Measurements from ENCODE around the gene CRB2.

CRB2 gene

GRCh38 chr9:123411191-123411590, 55.2 kb downstream of the CRB2 start:
- H3K4me3 ChIP-seq (ENCODE audit: extremely low read depth, insufficient read depth, low read length, poor library complexity, severe bottlenecking): no peak overlapping the region
- WGBS, 2 experiments (ENCODE audit: insufficient coverage in 2 of 2): 90 to 97% methylated on average over 10 of the region's 10 CpGs
- H3K36me3 ChIP-seq (ENCODE audit: control insufficient read depth, insufficient read depth, low read length): no peaks in the 10 kb centered on the region
- peaks cover 7% of the 10 kb centered on the region for H3K4me1 ChIP-seq (ENCODE audit: control insufficient read depth, insufficient read depth, low read length, poor library complexity, severe bottlenecking)
- H3K9me3 ChIP-seq (ENCODE audit: control insufficient read depth, low read length): no peaks in the 10 kb centered on the region
- H3K27ac ChIP-seq (ENCODE audit: low read depth, low read length, severe bottlenecking): no peak overlapping the region

DNA sequence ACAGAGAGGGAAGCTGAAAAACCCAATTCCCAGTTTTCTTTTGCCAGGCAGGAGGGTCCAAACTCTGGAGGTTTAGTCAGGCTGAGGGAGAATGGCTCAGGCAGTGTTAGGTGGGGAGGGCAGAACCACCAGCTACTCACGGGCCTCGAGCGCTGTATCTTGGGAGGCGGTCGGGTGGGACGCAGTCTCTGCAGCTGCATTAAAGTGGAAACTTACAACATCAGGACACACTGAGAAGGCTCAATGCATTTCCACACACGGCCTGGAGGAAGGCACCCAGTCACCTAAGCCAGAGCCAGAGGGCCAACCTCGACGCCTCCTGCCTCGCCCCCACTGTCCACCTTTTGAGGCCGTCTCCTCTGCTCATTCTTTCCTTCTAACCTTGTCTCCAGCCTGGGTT, 55.6 kb downstream of the CRB2 start:
- Histone ChIP-seq H3K9me3 (ENCODE audit: control insufficient read depth, low read length) (no peaks in the 10 kb centered on the region), H3K27ac (ENCODE audit: low read depth, low read length, severe bottlenecking) (no peak overlapping the region), H3K4me3 (ENCODE audit: extremely low read depth, insufficient read depth, low read length, poor library complexity, severe bottlenecking) (no peak overlapping the region), H3K4me1 (ENCODE audit: control insufficient read depth, insufficient read depth, low read length, poor library complexity, severe bottlenecking) (peaks cover 3% of the 10 kb centered on the region), H3K36me3 (ENCODE audit: control insufficient read depth, insufficient read depth, low read length) (no peaks in the 10 kb centered on the region)
- 95 to 98% methylated on average over 6 to 11 of the region's 11 CpGs for WGBS, 2 experiments (ENCODE audit: insufficient coverage in 2 of 2)

DNA sequence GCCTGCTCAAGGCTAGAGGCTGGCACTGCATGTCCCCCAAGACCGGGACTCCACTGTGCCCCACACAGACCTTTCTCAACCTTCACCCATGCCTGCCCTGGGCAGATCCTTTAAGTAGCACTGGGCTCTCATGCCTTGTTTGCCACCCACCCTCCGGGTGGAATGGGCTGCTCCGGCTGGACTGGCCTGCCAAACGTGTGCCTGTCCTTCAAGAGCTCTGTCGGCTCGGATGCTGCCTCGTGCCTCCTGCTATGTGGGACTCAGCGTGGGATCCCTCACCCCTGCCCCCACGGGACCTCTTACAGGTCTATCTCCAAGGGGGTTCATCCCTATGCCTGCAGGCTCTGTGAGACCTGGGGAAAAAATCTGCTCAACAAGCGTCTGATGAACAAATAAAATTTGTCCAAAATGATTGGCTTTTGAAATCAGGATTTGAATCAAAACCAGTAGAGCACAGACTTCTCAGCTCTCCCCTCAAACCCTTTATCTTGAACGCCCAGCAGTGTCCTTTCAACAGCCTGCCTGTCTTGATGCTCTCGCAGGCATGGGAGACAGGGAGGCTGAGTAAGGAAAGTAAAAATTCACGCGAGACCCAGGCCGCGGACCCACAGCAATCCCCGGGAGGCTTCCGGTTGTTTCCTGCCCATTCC, 56.3 kb downstream of the CRB2 start:
- Histone ChIP-seq H3K36me3 (ENCODE audit: control insufficient read depth, insufficient read depth, low read length) (no peaks in the 10 kb centered on the region), H3K4me3 (ENCODE audit: extremely low read depth, insufficient read depth, low read length, poor library complexity, severe bottlenecking) (no peak overlapping the region), H3K27ac (ENCODE audit: low read depth, low read length, severe bottlenecking) (no peak overlapping the region), H3K9me3 (ENCODE audit: control insufficient read depth, low read length) (no peaks in the 10 kb centered on the region), H3K4me1 (ENCODE audit: control insufficient read depth, insufficient read depth, low read length, poor library complexity, severe bottlenecking) (no peaks in the 10 kb centered on the region)
- WGBS, 2 experiments (ENCODE audit: insufficient coverage in 2 of 2): 93 to 95% methylated on average over 15 to 16 of the region's 18 CpGs

- Histone ChIP-seq H3K36me3 (ENCODE audit: control insufficient read depth, insufficient read depth, low read length) (no peaks in the 10 kb centered on the region), H3K9me3 (ENCODE audit: control insufficient read depth, low read length) (no peaks in the 10 kb centered on the region), H3K4me3 (ENCODE audit: extremely low read depth, insufficient read depth, low read length, poor library complexity, severe bottlenecking) (no peak overlapping the region), H3K4me1 (ENCODE audit: control insufficient read depth, insufficient read depth, low read length, poor library complexity, severe bottlenecking) (no peaks in the 10 kb centered on the region), H3K27ac (ENCODE audit: low read depth, low read length, severe bottlenecking) (no peak overlapping the region)
- WGBS, 2 experiments (ENCODE audit: insufficient coverage in 2 of 2): 90 to 95% methylated on average over 6 to 7 of the region's 7 CpGs
Measured at GRCh38 chr9:123414204-123414603, 58.2 kb downstream of the CRB2 start.

DNA sequence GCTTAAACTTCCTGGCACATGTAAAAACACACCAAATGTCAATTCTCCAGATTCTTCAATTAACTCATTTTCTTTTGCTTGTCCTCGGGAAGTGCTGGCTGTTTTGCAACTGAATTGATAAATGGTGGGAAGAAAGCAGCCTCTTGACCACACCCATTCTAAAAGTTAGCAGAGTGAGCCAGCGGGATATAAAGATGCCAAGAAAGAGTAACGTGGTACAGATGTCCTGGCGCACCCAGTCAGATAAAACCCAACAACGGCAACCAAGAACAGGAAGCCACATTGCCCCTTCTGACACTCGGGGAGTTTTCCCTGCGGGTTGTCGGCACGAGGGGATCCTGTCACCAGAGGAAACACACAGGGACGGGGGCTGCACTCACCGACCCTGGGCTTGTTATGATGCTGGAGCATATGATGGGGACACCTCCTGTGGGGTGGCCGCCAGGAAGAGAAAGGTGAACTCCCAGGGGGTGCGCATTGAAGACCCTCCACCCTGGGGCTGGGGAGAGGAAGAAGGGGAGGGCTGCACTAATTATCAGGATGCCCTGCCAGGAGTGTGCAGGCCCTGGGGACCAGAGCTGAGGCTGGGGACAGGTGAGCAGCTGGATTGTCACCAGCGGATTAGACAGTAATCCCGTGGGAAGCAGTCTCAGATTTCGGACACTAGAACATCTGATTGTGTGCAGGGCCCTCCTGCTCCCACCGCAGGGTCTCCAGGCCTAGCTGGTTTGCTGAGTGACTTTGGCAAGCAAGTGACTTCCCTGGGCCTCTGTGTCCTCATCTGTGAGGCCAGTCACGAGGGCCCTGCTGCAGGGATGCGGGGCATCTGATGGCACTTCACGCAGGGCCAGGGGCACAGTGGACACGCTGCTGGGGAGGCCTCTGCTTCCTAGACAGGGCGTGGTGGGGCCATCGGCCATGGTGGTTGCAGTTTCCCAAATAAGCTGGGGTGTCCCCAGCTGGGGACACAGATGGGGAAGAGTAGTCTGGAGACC, 59.2 kb downstream of the CRB2 start:
- Histone ChIP-seq H3K36me3 (ENCODE audit: control insufficient read depth, insufficient read depth, low read length) (no peaks in the 10 kb centered on the region), H3K4me1 (ENCODE audit: control insufficient read depth, insufficient read depth, low read length, poor library complexity, severe bottlenecking) (no peaks in the 10 kb centered on the region), H3K27ac (ENCODE audit: low read depth, low read length, severe bottlenecking) (no peak overlapping the region), H3K4me3 (ENCODE audit: extremely low read depth, insufficient read depth, low read length, poor library complexity, severe bottlenecking) (no peak overlapping the region), H3K9me3 (ENCODE audit: control insufficient read depth, low read length) (no peaks in the 10 kb centered on the region)
- 92% methylated on average over 19 of the region's 23 CpGs for WGBS, 2 experiments (ENCODE audit: insufficient coverage in 2 of 2)

DNA sequence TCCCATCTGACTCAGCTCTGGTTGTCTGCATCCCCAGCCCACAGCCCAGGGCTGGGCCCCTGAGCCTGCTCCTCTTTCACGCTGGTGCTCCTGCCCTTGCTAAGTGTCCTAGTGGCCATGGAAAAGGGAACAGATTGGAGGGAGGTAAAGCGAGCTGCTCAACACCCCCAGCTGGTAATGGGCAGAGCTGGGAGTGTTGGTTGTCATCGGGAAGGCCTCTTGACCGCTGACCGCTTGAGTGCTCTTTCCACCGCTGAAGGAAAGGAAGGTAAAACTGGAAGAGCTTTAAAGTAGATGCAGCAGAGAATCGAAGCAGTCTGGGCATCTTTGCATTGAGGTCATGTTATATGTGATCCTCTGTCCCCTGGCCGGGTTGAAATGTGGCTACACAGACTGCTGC, 60.2 kb downstream of the CRB2 start:
- Histone ChIP-seq H3K9me3 (ENCODE audit: control insufficient read depth, low read length) (no peaks in the 10 kb centered on the region), H3K4me3 (ENCODE audit: extremely low read depth, insufficient read depth, low read length, poor library complexity, severe bottlenecking) (no peak overlapping the region), H3K36me3 (ENCODE audit: control insufficient read depth, insufficient read depth, low read length) (no peaks in the 10 kb centered on the region), H3K4me1 (ENCODE audit: control insufficient read depth, insufficient read depth, low read length, poor library complexity, severe bottlenecking) (no peaks in the 10 kb centered on the region), H3K27ac (ENCODE audit: low read depth, low read length, severe bottlenecking) (no peak overlapping the region)
- 93 to 95% methylated on average over 7 to 8 of the region's 8 CpGs for WGBS, 2 experiments (ENCODE audit: insufficient coverage in 2 of 2)

GRCh38 chr9:123417289-123418051, 61.5 kb downstream of the CRB2 start:
- 88 to 89% methylated on average over 1 to 4 of the region's 5 CpGs for WGBS, 2 experiments (ENCODE audit: insufficient coverage in 2 of 2)
- no peak overlapping the region for H3K27ac ChIP-seq (ENCODE audit: low read depth, low read length, severe bottlenecking)
- no peak overlapping the region for H3K4me3 ChIP-seq (ENCODE audit: extremely low read depth, insufficient read depth, low read length, poor library complexity, severe bottlenecking)
- H3K9me3 ChIP-seq (ENCODE audit: control insufficient read depth, low read length): no peaks in the 10 kb centered on the region
- H3K36me3 ChIP-seq (ENCODE audit: control insufficient read depth, insufficient read depth, low read length): no peaks in the 10 kb centered on the region
- no peaks in the 10 kb centered on the region for H3K4me1 ChIP-seq (ENCODE audit: control insufficient read depth, insufficient read depth, low read length, poor library complexity, severe bottlenecking)

- 94 to 100% methylated on average over 3 to 4 of the region's 5 CpGs for WGBS, 2 experiments (ENCODE audit: insufficient coverage in 2 of 2)
Measured at GRCh38 chr9:123418052-123418430, 62.0 kb downstream of the CRB2 start.

GRCh38 chr9:123418506-123418905, 62.5 kb downstream of the CRB2 start:
- peaks cover 5% of the 10 kb centered on the region for H3K4me1 ChIP-seq (ENCODE audit: control insufficient read depth, insufficient read depth, low read length, poor library complexity, severe bottlenecking)

More at GRCh38 chr9:123418052-123418430, 62.0 kb downstream of the CRB2 start:
- no peaks in the 10 kb centered on the region for H3K36me3 ChIP-seq (ENCODE audit: control insufficient read depth, insufficient read depth, low read length)
- H3K4me1 ChIP-seq (ENCODE audit: control insufficient read depth, insufficient read depth, low read length, poor library complexity, severe bottlenecking): peaks cover 5% of the 10 kb centered on the region
- no peaks in the 10 kb centered on the region for H3K9me3 ChIP-seq (ENCODE audit: control insufficient read depth, low read length)
- H3K4me3 ChIP-seq (ENCODE audit: extremely low read depth, insufficient read depth, low read length, poor library complexity, severe bottlenecking): no peak overlapping the region
- H3K27ac ChIP-seq (ENCODE audit: low read depth, low read length, severe bottlenecking): no peak overlapping the region

GRCh38 chr9:123419091-123419490, 63.1 kb downstream of the CRB2 start:
- H3K9me3 ChIP-seq (ENCODE audit: control insufficient read depth, low read length): no peaks in the 10 kb centered on the region
- H3K4me1 ChIP-seq (ENCODE audit: control insufficient read depth, insufficient read depth, low read length, poor library complexity, severe bottlenecking): peaks cover 5% of the 10 kb centered on the region
- WGBS, 2 experiments (ENCODE audit: insufficient coverage in 2 of 2): 87 to 94% methylated on average over 4 of the region's 4 CpGs
- no peak overlapping the region for H3K4me3 ChIP-seq (ENCODE audit: extremely low read depth, insufficient read depth, low read length, poor library complexity, severe bottlenecking)
- no peak overlapping the region for H3K27ac ChIP-seq (ENCODE audit: low read depth, low read length, severe bottlenecking)
- H3K36me3 ChIP-seq (ENCODE audit: control insufficient read depth, insufficient read depth, low read length): no peaks in the 10 kb centered on the region

More at GRCh38 chr9:123418506-123418905, 62.5 kb downstream of the CRB2 start:
- H3K36me3 ChIP-seq (ENCODE audit: control insufficient read depth, insufficient read depth, low read length): no peaks in the 10 kb centered on the region
- no peaks in the 10 kb centered on the region for H3K9me3 ChIP-seq (ENCODE audit: control insufficient read depth, low read length)
- H3K4me3 ChIP-seq (ENCODE audit: extremely low read depth, insufficient read depth, low read length, poor library complexity, severe bottlenecking): no peak overlapping the region
- H3K27ac ChIP-seq (ENCODE audit: low read depth, low read length, severe bottlenecking): no peak overlapping the region
- WGBS, 2 experiments (ENCODE audit: insufficient coverage in 2 of 2): 95 to 100% methylated on average over 3 to 10 of the region's 10 CpGs

Data from mesodermal cell (in vitro differentiated cells).